K562 (cell line): Measurements from ENCODE around the gene KIR3DL2. TPM values are rescaled to one million over a fixed set of nuclear protein-coding genes. Genes with fewer than 3 reads are reported as not detected.

Source experiments
- ATAC-seq: fragments of 200-7000 bp; cut with Tn5 transposase; 3 replicates; pipeline ENCODE4 v1.9.1; 2020; ENCODE audit warnings: moderate library complexity
- BruUV-seq: library from RNA; stranded (reverse); fragments of 400-500 nt; replicated peaks from 2 replicates; lab custom pipeline; 2021; lab: Mats Ljungman, UMichigan
- CTCF ChIA-PET: fragments of 300-600 bp; formaldehyde crosslinking; extraction: SDS; loops from one replicate; lab custom pipeline; 2021; ENCODE audit warnings: low intra/inter-chr PET ratio; lab: Yijun Ruan, JAX
- POLR2A ChIA-PET: fragments of 300-600, 350-650 bp; sonication (Branson Sonifier 250); formaldehyde crosslinking; extraction: SDS; loops from one replicate; lab custom pipeline; 2021; ENCODE audit warnings: antibody characterized with exemption, inconsistent platforms; lab: Yijun Ruan, JAX
- DNase-seq, 4 experiments: peaks; one replicate each; pipeline versions ENCODE4 v3.0.0 to v3.0.0-alpha.2; 2011 to 2018; ENCODE audit warnings: low spot score in 3 of 4, mixed read lengths in 3 of 4; ENCODE audit errors: extremely low read depth in 1 of 4
- FAIRE-seq: peaks from 2 replicates; lab custom pipeline; 2011; peaks lifted over from hg19 to GRCh38; lab: Jason Lieb, UNC
- H2AFZ ChIP-seq: 2 replicates; pipeline ENCODE4 v1.6.0; 2011; ENCODE audit warnings: low read depth, low read length, control low read depth, inconsistent platforms
- H3K27ac ChIP-seq: fragments of 200-600 bp; 3 replicates; pipeline ENCODE4 v1.8.0; 2011; ENCODE audit warnings: low read depth, mild to moderate bottlenecking, control low read depth, inconsistent platforms, low read length, moderate library complexity, mixed read lengths; ENCODE audit errors: extremely low read depth
- H3K27me3 ChIP-seq, 2 experiments: fragments of 300-600 bp in 1 of 2; 2 replicates in 1 of 2; 3 replicates in 1 of 2; pipeline versions ENCODE4 v1.6.0 to v1.8.0; 2011; ENCODE audit warnings: inconsistent platforms in 2 of 2, low read length in 2 of 2, mild to moderate bottlenecking in 1 of 2, mixed read lengths in 1 of 2, moderate library complexity in 1 of 2; ENCODE audit not compliant: control insufficient read depth in 2 of 2, insufficient read depth in 2 of 2
- H3K36me3 ChIP-seq: fragments of 300-600 bp; 3 replicates; pipeline ENCODE4 v1.8.0; 2011; ENCODE audit warnings: mild to moderate bottlenecking, low read length, inconsistent platforms; ENCODE audit not compliant: control insufficient read depth, insufficient read depth
- H3K4me1 ChIP-seq, 2 experiments: fragments of 200-600 bp in 1 of 2; replicated peaks in 1 of 2; 2 replicates in 1 of 2; 3 replicates in 1 of 2; pipeline versions ENCODE4 v1.5.1 to v1.8.0; 2011; ENCODE audit warnings: inconsistent platforms in 2 of 2, low read length in 2 of 2, mild to moderate bottlenecking in 1 of 2, mixed read lengths in 1 of 2, moderate library complexity in 1 of 2; ENCODE audit not compliant: control insufficient read depth in 2 of 2, insufficient read depth in 2 of 2
- H3K4me2 ChIP-seq: 2 replicates; pipeline ENCODE4 v1.6.1; 2011; ENCODE audit warnings: low read length, control low read depth, inconsistent platforms, mixed read lengths; ENCODE audit not compliant: insufficient read depth
- H3K4me3 ChIP-seq: fragments of 200-600 bp; sonication (generic), shearing (Covaris generic); 2 replicates; pipeline ENCODE4 v1.5.1; 2016; ENCODE audit warnings: control low read depth, inconsistent platforms
- H3K79me2 ChIP-seq: fragments of 200-600 bp; 3 replicates; pipeline ENCODE4 v1.8.0; 2011; ENCODE audit warnings: low read length, inconsistent platforms; ENCODE audit not compliant: control insufficient read depth, insufficient read depth
- H3K9ac ChIP-seq, 2 experiments: 2 replicates each; pipeline versions ENCODE4 v1.6.0 to v1.6.1; 2011; ENCODE audit warnings: low read depth in 2 of 2, low read length in 2 of 2, control low read depth in 1 of 2, inconsistent platforms in 1 of 2, mild to moderate bottlenecking in 1 of 2, mixed read lengths in 1 of 2; ENCODE audit not compliant: insufficient read depth in 1 of 2
- H3K9me1 ChIP-seq: one replicate; pipeline ENCODE4 v1.6.0; 2011; ENCODE audit warnings: inconsistent platforms, mild to moderate bottlenecking, low read length, moderate library complexity; ENCODE audit not compliant: control insufficient read depth, insufficient read depth
- H3K9me3 ChIP-seq: replicated peaks from 2 replicates; pipeline ENCODE4 v1.5.1; 2011; ENCODE audit warnings: low read depth, low read length, inconsistent platforms; ENCODE audit not compliant: control insufficient read depth, insufficient read depth
- H4K20me1 ChIP-seq: replicated peaks from 2 replicates; pipeline ENCODE4 v1.6.1; 2011; ENCODE audit warnings: low read length, inconsistent platforms, mixed read lengths; ENCODE audit not compliant: control insufficient read depth, insufficient read depth
- CREB1 ChIP-seq, 2 experiments: sonication (generic) in 1 of 2; formaldehyde crosslinking in 1 of 2; IDR thresholded peaks; 2 replicates each; pipeline versions ENCODE4 v1.6.1 to v1.8.0; 2012 to 2022; ENCODE audit warnings: inconsistent platforms in 1 of 2, mild to moderate bottlenecking in 1 of 2, missing genetic modification reagents in 1 of 2, moderate library complexity in 1 of 2
- E2F4 ChIP-seq: sonication (generic); formaldehyde crosslinking; IDR thresholded peaks from 2 replicates; pipeline ENCODE4 v1.8.0; 2022; ENCODE audit warnings: mild to moderate bottlenecking, low read depth, missing genetic modification reagents
- MBD2 ChIP-seq: sonication (generic); IDR thresholded peaks from 2 replicates; pipeline ENCODE4 v1.6.1; 2016; ENCODE audit warnings: low read depth, borderline replicate concordance
- PRMT5 ChIP-seq: sonication (generic); formaldehyde crosslinking; IDR thresholded peaks from 2 replicates; pipeline ENCODE4 v1.5.0; 2020; ENCODE audit warnings: missing genetic modification reagents
- TEAD1 ChIP-seq, 2 experiments: fragments of 450-650 bp in 1 of 2; sonication (generic) in 1 of 2; formaldehyde crosslinking; IDR thresholded peaks; 2 replicates each; pipeline versions ENCODE4 v1.4.0 to v1.8.0; 2020 to 2022; ENCODE audit warnings: mild to moderate bottlenecking in 2 of 2, missing genetic modification reagents in 1 of 2
- THRAP3 ChIP-seq: fragments of 450-650 bp; IDR thresholded peaks from 2 replicates; pipeline ENCODE4 v1.6.1; 2016; ENCODE audit warnings: mild to moderate bottlenecking, inconsistent platforms, borderline replicate concordance
- ZBED1 ChIP-seq: IDR thresholded peaks from 2 replicates; pipeline ENCODE4 v1.6.1; 2014
- ZNF146 ChIP-seq: IDR thresholded peaks from one replicate; pipeline ENCODE4 v1.6.1; 2018; ENCODE audit warnings: missing compliant biosample characterization; ENCODE audit not compliant: unreplicated experiment
- ZNF175 ChIP-seq: fragments of 200-800 bp; sonication (Bioruptor generic); IDR thresholded peaks from 2 replicates; pipeline ENCODE4 v1.6.1; 2016; ENCODE audit warnings: low read depth, mild to moderate bottlenecking, missing genetic modification characterization, missing compliant biosample characterization
- ZNF3 ChIP-seq: fragments of 250-450 bp; sonication (Bioruptor Pico); IDR thresholded peaks from 2 replicates; pipeline ENCODE4 v1.5.0; 2021; ENCODE audit warnings: mild to moderate bottlenecking, moderate library complexity
- WGBS: fragments of 100-300 bp; shearing (Covaris generic); methylation state at CpG from one replicate; pipeline ENCODE4 v1.1.6; 2016; ENCODE audit warnings: low coverage, mixed read lengths; ENCODE audit not compliant: insufficient coverage; ENCODE audit errors: missing lambda C conversion rate; 5-methylcytosine and 5-hydroxymethylcytosine counted together
- in situ Hi-C: fragments of 300-500 bp; cut with MboI; formaldehyde crosslinking; loops from 4 replicates; pipeline ENCODE4 v1.15.0; 2018; ENCODE audit warnings: inconsistent platforms, mixed read lengths
- intact Hi-C: fragments of 100-400 bp; cut with micrococcal nuclease; formaldehyde crosslinking; loops from 2 replicates; pipeline ENCODE4 v1.14.2; 2022
- polyA plus RNA-seq, 8 experiments: library from polyadenylated mRNA; depleted of rRNA in 4 of 8; stranded (reverse) in 5 of 8; unstranded in 3 of 8; fragments of >200 nt; fragmentation: Nextera tagmentation in 2 of 8; fragmentation: Illumina TruSeq in 1 of 8; extraction: Ambion mirVana in 2 of 8; extraction: Trizol in 1 of 8; gene quantifications; 2 replicates each; pipeline versions ENCODE4 v1.2.1 to v1.2.3, GENCODE V29; 2011 to 2014; ENCODE audit warnings: inconsistent platforms in 1 of 8, missing spikeins in 1 of 8
- total RNA-seq, 7 experiments: library from RNA; depleted of rRNA in 6 of 7; stranded (reverse); fragments of >200 nt in 6 of 7; fragmentation: Illumina TruSeq in 2 of 7; extraction: Trizol in 2 of 7; gene quantifications; 2 replicates each; pipeline versions ENCODE4 v1.2.1 to v1.2.3, GENCODE V29; 2011 to 2021; ENCODE audit warnings: low replicate concordance in 1 of 7
- TF ChIP-seq, protein P1 (sequence below): fragments of 450-650 bp; IDR thresholded peaks from 2 replicates; pipeline ENCODE4 v1.6.1; 2018; ENCODE audit not compliant: partially characterized antibody
- TF ChIP-seq, protein P2 (sequence below): sonication (generic); formaldehyde crosslinking; IDR thresholded peaks from 2 replicates; pipeline ENCODE4 v1.8.1; 2023; ENCODE audit warnings: mild to moderate bottlenecking, missing genetic modification reagents
- TF ChIP-seq, protein P3 (sequence below): fragments of 450-650 bp; formaldehyde crosslinking; conservative IDR thresholded peaks from 2 replicates; pipeline ENCODE4 v1.4.0; 2022; ENCODE audit warnings: mild to moderate bottlenecking, missing genetic modification characterization

The KIR3DL2 gene
- total and polyA plus RNA-seq, 9 of the 15 experiments (the other 6 are each of a cell fraction or from before 2014, with no cell fraction given) = not detected

- TF ChIP-seq, protein P1, sequence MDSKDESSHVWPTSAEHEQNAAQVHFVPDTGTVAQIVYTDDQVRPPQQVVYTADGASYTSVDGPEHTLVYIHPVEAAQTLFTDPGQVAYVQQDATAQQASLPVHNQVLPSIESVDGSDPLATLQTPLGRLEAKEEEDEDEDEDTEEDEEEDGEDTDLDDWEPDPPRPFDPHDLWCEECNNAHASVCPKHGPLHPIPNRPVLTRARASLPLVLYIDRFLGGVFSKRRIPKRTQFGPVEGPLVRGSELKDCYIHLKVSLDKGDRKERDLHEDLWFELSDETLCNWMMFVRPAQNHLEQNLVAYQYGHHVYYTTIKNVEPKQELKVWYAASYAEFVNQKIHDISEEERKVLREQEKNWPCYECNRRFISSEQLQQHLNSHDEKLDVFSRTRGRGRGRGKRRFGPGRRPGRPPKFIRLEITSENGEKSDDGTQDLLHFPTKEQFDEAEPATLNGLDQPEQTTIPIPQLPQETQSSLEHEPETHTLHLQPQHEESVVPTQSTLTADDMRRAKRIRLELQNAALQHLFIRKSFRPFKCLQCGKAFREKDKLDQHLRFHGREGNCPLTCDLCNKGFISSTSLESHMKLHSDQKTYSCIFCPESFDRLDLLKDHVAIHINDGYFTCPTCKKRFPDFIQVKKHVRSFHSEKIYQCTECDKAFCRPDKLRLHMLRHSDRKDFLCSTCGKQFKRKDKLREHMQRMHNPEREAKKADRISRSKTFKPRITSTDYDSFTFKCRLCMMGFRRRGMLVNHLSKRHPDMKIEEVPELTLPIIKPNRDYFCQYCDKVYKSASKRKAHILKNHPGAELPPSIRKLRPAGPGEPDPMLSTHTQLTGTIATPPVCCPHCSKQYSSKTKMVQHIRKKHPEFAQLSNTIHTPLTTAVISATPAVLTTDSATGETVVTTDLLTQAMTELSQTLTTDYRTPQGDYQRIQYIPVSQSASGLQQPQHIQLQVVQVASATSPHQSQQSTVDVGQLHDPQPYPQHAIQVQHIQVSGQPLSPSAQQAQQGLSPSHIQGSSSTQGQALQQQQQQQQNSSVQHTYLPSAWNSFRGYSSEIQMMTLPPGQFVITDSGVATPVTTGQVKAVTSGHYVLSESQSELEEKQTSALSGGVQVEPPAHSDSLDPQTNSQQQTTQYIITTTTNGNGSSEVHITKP = no peak
Measured at GRCh38 chr19:54889566-54889965, 39.3 kb downstream of the KIR3DL2 start (continued).

DNA sequence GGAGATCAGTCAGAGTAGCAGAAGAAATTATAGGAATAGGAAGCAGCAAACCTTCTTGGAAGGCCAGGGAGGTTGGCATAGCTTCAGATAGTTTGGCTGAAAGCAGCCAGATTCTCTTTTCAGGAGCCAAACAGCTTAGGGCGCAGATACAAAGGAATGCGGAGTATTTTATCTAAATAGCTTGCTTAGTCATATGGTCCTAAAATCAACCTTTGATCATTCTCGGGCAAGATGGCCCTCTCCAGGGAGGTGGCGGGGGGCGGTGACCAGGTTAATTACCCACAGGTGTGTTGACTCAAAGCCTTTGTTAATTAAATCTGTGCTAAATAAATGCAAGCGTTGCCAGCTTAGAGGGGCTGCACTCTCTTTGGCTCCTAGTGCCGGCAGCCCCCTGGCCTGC, 43.2 kb downstream of the KIR3DL2 start:
- Histone ChIP-seq H3K4me2 (no peak overlapping the region), H3K79me2 (no peaks in the 10 kb centered on the region), H4K20me1 (no peaks in the 10 kb centered on the region), H3K36me3 (no peaks in the 10 kb centered on the region), H3K27ac (no peak overlapping the region), H3K9me1 (no peaks in the 10 kb centered on the region), H3K9me3 (no peaks in the 10 kb centered on the region), H3K27me3 (peaks cover 0 to 4% of the 10 kb centered on the region in 2 experiments; a peak in 1 of 5 replicates), H3K4me3 (no peak overlapping the region), H2AFZ (no peak overlapping the region), H3K9ac (no peak overlapping the region), H3K4me1 (peaks cover 0 to 4% of the 10 kb centered on the region in 2 experiments; a peak in 3 of 5 replicates)
- no TSS peak for BruUV-seq
- in situ Hi-C loops (no loop called here), intact Hi-C loops (no loop called here)
- no peak for DNase-seq
- ChIA-PET POLR2A (no interaction called here), CTCF (interaction anchor here (0.6 kb wide), 1 partner anchor 25 kb away, joined by 3 read pairs; no protein-coding TSS in a partner anchor)
- WGBS = 41% methylated on average over 7 of the region's 7 CpGs
- no peak for FAIRE-seq
- no peak for ATAC-seq
- TF ChIP-seq, protein P2, sequence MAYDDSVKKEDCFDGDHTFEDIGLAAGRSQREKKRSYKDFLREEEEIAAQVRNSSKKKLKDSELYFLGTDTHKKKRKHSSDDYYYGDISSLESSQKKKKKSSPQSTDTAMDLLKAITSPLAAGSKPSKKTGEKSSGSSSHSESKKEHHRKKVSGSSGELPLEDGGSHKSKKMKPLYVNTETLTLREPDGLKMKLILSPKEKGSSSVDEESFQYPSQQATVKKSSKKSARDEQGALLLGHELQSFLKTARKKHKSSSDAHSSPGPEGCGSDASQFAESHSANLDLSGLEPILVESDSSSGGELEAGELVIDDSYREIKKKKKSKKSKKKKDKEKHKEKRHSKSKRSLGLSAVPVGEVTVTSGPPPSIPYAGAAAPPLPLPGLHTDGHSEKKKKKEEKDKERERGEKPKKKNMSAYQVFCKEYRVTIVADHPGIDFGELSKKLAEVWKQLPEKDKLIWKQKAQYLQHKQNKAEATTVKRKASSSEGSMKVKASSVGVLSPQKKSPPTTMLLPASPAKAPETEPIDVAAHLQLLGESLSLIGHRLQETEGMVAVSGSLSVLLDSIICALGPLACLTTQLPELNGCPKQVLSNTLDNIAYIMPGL = no peak
- TF ChIP-seq ZNF3 = no peak
- no peak for TF ChIP-seq E2F4 (CRISPR knock-in tag)
- TF ChIP-seq MBD2 = no peak
- no peak for TF ChIP-seq TEAD1 (CRISPR knock-in tag; IDR thresholded peaks at IDR 0.05)
- no peak for TF ChIP-seq THRAP3
- TF ChIP-seq ZBED1 = no peak
- no peak for TF ChIP-seq CREB1 (IDR thresholded peaks at IDR 0.05)
- TF ChIP-seq CREB1 (CRISPR knock-in tag; IDR thresholded peaks at IDR 0.05) = no peak
- TF ChIP-seq ZNF175 (CRISPR knock-in tag) = no peak
- no peak for TF ChIP-seq PRMT5 (CRISPR knock-in tag)
- TF ChIP-seq, protein P3, sequence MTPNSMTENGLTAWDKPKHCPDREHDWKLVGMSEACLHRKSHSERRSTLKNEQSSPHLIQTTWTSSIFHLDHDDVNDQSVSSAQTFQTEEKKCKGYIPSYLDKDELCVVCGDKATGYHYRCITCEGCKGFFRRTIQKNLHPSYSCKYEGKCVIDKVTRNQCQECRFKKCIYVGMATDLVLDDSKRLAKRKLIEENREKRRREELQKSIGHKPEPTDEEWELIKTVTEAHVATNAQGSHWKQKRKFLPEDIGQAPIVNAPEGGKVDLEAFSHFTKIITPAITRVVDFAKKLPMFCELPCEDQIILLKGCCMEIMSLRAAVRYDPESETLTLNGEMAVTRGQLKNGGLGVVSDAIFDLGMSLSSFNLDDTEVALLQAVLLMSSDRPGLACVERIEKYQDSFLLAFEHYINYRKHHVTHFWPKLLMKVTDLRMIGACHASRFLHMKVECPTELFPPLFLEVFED (CRISPR knock-in tag) = no peak
- TF ChIP-seq ZNF146 = no peak
